ACHN (cell line): Measurements from ENCODE around the gene ATXN7L3.

ENCODE experiments used
- DNase-seq: peaks from one replicate; pipeline ENCODE4 v3.0.0-alpha.2; 2015
- in situ Hi-C: cut with HindIII; loops from 2 replicates; pipeline ENCODE4 v1.10.0; 2017; ENCODE audit warnings: low sequenced_read_pairs, low pct_ligation_motif_present, low pct_unique_long_range_greater_than_20kb

ATXN7L3 gene

DNA sequence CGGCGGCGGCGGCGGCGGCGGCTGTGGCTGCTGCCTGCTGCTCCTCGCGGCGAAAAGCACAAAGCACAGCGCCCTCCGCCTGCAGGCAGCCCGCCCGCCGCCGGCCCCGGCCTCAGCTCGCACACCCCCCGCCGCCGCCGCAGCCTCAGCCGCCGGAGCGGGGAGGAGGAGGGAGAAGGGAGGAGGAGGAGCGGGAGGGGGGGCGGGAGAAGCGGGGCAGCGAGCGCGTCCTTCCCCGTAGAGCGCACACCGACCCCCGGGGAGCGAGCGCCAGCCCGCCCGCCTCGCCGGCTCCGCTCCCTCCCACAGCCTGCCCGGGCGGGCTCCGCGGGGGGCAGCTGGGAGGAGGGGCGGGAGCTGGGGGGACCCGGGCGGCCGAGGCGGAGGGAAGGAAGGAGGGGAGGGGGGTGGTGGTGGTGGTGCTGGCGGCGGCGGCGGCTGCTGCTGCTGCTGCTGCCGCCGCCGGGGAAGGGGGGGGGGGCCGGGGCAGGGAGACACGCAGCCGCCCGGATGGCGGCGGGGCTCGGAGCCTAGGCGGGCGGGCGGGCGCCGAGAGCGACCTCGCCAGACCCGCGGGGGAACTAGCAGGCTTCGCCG lies 20.0 kb upstream of the ATXN7L3 start, which contains the start of gene UBTF:
TSS of gene UBTF (minus strand) at position 60 of the 597 bp plus-strand sequence. CDS start 1,446 bp downstream, outside the sequence.
- in situ Hi-C loops, result no loop called here

DNA sequence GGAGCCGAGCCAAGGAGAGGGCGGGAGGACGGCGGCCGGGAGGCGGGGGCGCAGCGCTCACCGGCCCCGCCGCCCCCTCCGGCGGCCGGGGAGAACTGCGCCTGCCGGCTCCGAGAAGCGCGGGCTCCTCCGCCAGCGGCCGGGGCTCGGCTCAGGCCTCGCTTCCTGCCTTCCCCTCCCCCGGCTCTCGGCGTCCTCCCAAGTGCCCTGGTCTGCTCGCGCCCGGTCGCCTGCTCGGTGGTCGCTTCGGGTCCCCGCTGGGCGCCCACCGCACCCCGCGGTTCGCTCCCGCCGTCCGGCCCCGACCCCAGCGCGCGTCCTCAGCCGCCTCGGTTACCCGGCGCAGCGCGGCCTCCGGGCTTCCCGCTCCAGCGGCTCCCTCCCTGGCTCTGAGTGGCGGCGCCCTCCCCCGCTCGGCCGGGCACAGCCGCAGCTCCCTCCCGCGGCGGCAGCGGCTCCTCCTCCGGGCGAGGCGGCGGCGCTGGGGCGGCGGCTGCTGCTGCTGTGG lies 19.5 kb upstream of the ATXN7L3 start:
- in situ Hi-C loops, result no loop called here
- DNase-seq, result peak; percentile 79

More for the DNA sequence above, 20.0 kb upstream of the ATXN7L3 start, which contains the start of gene UBTF:
- peak; percentile 77 for DNase-seq

GRCh38 chr17:44218344-44219107 lies 18.8 kb upstream of the ATXN7L3 start:
- peak; percentile 93 for DNase-seq
- in situ Hi-C loops, result no loop called here

DNA sequence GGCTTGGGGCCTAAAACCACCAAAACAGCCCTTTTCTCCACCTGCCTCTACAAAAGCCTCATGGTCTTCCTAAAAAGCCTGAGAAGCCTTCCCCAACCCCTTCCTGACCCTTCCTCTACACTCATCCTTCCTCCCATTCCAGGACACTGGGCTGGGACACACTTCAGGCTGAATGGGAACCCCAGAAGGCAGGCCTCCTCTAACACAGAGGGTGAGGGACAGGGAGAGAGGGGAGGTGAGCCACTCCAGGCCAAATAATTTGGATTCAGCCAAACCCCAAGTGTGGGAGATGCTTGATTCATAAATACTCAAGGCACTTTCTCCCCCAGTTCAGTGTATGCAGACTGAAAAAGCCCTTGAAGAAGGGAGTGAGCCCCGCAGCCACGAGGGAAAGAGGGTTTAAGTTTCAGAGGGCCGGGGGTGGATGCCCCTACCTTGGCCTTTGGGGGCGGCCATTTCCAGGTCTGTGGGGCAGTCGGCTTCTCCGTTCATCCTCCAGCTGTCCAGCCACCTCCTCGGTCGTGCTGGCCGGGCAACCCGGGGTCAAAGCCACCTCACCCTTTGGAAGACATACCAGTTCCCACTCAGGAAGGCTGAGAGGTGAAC lies 18.2 kb upstream of the ATXN7L3 start:
- in situ Hi-C loops, result no loop called here
- no peak for DNase-seq

GRCh38 chr17:44216694-44217093 lies 17.0 kb upstream of the ATXN7L3 start:
- no peak for DNase-seq
- in situ Hi-C loops, result no loop called here

- in situ Hi-C loops, result no loop called here
- DNase-seq, result no peak
Measured at GRCh38 chr17:44216173-44216572, 16.5 kb upstream of the ATXN7L3 start.

DNA sequence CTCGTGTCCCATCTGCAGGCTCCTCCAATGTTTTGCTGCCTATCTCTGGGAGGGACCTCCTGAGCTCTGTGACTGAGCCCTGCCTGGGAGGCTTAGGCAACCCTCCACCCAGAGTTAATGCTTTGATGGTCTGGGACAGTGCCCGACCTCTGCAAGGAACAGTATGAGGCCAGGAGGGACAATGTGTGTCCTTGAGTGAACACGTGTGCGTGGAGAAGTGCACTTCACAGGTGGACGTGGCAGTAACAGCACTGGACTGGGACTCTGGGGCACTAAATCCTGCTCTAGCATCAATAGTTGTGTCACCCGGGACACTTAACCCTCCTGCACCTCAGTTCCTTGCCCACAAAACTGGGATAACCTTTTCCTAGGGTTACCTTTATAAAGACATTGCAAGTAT lies 15.2 kb upstream of the ATXN7L3 start:
- in situ Hi-C loops, result no loop called here
- DNase-seq, result no peak

DNA sequence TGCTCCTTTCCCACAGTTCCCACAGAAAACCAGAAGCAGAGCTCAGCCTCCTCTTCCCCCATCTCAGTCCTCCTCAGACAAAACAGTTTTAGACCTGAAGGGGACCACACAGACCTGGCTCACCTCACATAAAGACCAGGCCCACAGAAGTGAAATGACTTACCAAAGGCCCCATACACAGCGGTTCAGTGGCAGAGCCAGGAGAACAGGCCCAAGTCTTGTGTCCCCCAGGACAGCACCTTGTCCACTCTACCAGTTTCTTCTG lies 14.5 kb upstream of the ATXN7L3 start:
- in situ Hi-C loops, result no loop called here
- DNase-seq, result no peak

DNA sequence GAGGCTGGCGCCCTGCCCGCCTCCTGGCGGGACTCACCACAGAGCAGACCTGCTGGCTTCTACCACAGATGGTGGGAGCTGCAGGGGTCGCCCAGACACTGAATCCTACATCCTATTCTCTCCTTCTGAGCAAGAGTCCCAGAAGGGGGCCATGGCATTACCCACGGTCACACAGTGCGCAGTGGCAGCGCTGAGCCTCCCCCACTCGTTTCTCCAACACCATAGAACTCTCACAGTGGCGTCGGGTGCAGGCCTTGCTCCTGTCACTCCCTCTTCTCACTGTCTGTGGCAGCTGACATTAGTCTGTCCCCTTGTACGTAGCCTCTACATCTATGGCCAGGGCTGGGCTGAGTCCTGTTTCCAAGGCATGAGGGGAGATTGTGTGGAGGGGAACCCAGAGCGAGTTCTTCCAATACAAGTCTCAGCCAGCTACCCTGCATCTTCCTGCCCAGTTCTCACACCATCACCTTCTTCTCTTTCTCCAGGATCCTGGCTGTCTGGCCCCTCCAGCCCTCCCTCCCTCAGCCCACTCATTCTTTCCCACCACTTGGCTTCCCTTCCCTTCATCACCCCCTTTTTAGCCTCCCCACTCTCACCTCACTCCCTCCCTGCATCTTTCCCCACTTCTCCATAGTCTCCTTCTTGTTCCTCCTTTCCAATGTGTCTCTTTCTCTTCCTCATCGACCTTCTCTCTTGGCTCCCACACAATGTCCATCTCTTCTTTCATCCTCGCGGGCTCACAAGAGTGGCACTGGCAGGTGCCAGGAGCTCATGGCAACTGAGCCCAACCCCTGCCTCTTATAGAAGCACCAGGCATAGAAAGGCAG lies 13.9 kb upstream of the ATXN7L3 start:
- in situ Hi-C loops, result no loop called here
- DNase-seq, result no peak

GRCh38 chr17:44212507-44213402 lies 13.1 kb upstream of the ATXN7L3 start:
- DNase-seq, result no peak
- in situ Hi-C loops, result no loop called here

DNA sequence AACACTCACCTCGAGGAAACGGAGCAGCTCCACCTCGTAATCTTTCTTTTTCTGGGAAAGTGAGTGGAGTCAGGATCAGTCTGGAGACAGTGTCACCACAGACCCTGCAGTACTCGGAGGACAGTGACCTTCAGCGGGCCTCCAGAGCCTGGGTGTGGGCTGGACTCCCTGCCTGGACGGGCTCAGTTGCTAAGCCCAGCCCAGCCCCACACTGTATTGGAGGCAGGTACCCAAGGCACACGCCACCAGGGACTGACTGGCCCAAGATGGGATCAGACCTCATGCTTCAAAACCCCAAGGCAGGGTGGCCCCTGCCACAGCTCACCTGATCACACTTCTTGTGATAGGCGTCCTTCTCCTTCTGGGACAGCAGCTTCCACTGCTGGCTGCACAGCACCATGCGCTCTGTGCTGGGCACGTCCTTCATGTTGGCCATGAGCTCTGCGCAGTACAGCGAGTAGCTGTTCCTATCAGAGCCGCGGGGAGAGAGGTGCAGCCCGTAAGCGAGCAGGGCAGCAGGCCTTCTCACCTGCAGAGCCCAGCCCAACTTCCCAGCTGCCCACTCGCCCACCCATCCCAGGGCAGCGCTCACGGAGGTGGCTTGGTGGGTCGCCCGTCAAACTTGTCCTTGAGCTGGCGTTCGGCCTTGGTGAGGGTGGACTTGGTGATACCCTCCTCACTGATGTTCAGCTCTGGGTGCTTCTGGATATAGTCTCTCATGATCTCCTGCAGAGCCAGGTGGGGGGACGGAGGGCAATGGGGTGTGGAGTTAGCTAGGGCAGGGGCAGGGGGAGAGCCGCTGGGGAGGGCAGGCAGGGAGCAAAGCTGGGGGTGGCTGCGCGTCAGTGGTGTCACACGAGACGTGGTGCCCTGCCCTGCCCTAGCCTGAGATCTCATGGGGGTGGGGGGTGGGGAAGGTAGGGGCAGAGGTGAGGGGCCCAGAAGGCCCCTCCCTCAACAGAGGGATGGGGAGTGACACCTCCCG lies 11.9 kb upstream of the ATXN7L3 start:
- in situ Hi-C loops, result no loop called here
- no peak for DNase-seq

- in situ Hi-C loops, result no loop called here
- peak; percentile 88 for DNase-seq
Measured at GRCh38 chr17:44210342-44211192, 10.9 kb upstream of the ATXN7L3 start.

DNA sequence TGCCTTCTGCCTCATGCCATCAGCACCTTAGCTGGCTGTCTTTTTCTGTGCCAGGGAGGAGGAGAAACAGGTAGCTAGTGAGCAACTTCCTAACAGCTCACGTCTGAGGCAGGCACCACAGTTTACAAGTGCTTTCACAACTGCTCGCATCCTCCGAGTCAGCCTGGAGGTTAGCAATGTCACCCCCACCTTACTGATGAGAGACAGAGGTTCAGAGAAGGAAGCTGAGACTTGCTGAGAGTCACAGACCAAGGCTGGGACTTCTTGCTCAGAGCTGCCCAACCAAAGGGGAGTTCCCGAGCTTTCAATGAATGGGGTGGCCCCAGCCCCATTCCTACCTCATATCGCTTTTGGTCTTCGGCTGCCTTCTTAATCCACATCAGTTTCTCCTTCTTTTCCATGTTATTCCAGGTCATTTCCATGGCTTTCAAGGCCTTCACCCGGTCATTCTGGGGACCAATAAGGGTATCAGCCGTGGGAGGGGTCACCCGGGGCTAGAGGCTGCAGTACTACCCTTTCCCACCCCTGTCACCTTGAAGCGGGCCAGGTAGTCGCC lies 10.2 kb upstream of the ATXN7L3 start:
- in situ Hi-C loops, result loop anchor here (10.0 kb wide), 1 partner anchor 115 kb away; the partner anchor contains the start of gene SLC25A39
- DNase-seq, result no peak

- in situ Hi-C loops, result loop anchor here (10.0 kb wide), 1 partner anchor 117 kb away; the partner anchor contains the start of gene SLC25A39
- no peak for DNase-seq
Measured at GRCh38 chr17:44207743-44208142, 8.1 kb upstream of the ATXN7L3 start.

GRCh38 chr17:44207319-44207718 lies 7.6 kb upstream of the ATXN7L3 start:
- in situ Hi-C loops, result loop anchor here (10.0 kb wide), 1 partner anchor 117 kb away; the partner anchor contains the start of gene SLC25A39
- no peak for DNase-seq

DNA sequence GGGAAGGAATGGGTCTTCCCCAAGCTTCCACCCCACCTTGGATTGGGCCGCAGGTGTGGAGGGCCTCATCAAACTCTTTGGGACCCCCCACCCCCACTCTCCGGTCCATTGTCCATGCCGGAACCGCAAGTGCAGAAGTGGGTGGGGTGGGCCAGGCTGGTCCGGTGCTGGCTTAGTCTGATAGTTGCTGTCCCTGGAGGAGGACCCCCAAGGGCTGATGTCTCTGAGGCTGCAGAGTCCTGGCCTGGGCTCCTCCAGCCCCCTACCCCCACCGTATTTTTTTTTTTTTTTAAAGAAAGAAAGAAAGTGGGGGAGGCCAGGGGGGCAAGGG lies 7.1 kb upstream of the ATXN7L3 start:
- in situ Hi-C loops, result loop anchor here (10.0 kb wide), 1 partner anchor 118 kb away; the partner anchor contains the start of gene SLC25A39
- DNase-seq, result no peak
